ENCODE measurements around the gene GOLGA6C.
"Not testable (repeated sequence)": the region's sequence is repeated elsewhere in the genome, so short reads cannot be mapped to it uniquely, and the experiment has no call there.

- not testable (repeated sequence) for TF ChIP-seq CTCF (IDR thresholded peaks at IDR 0.05; ENCODE audit: low read length); EZH2 (optimal IDR thresholded peaks at IDR 0.05; ENCODE audit: low read depth, low read length)
Measured at GRCh38 chr15:75278497-75278896, 20.4 kb downstream of the GOLGA6C start.

Data from MM.1S (cell line).